GM12878 (cell line): ENCODE results near the gene RASGRP3. TPM values are rescaled to one million over a fixed set of nuclear protein-coding genes. Genes with fewer than 3 reads are reported as not detected.

Experiments
- ATF2 ChIP-seq: IDR thresholded peaks from 2 replicates; pipeline ENCODE4 v1.6.1; 2012; ENCODE audit warnings: low read length, inconsistent platforms
- BCL3 ChIP-seq: IDR thresholded peaks from 2 replicates; pipeline ENCODE4 v1.6.1; 2011; ENCODE audit warnings: borderline replicate concordance, low read depth, mild to moderate bottlenecking, moderate library complexity, low read length; ENCODE audit not compliant: insufficient read depth, poor library complexity, severe bottlenecking
- CBFB ChIP-seq: IDR thresholded peaks from 2 replicates; pipeline ENCODE4 v1.6.1; 2016; ENCODE audit warnings: antibody characterized with exemption, low read depth
- CREM ChIP-seq: IDR thresholded peaks from 2 replicates; pipeline ENCODE4 v1.6.1; 2014; ENCODE audit warnings: antibody characterized with exemption, low read depth
- DPF2 ChIP-seq: fragments of 450-650 bp; IDR thresholded peaks from 2 replicates; pipeline ENCODE4 v1.6.1; 2017; ENCODE audit warnings: mild to moderate bottlenecking
- GABPA ChIP-seq: IDR thresholded peaks from 2 replicates; pipeline ENCODE4 v1.6.1; 2014; ENCODE audit warnings: antibody characterized with exemption, low read depth, mild to moderate bottlenecking, inconsistent platforms
- IKZF1 ChIP-seq: fragments of 450-650 bp; conservative IDR thresholded peaks from 2 replicates; pipeline ENCODE4 v1.6.1; 2017; ENCODE audit warnings: antibody characterized with exemption, mild to moderate bottlenecking
- IKZF2 ChIP-seq, 2 experiments: fragments of 450-650 bp; IDR thresholded peaks; 2 replicates each; pipeline ENCODE4 v1.6.1; 2017; ENCODE audit warnings: mild to moderate bottlenecking in 2 of 2, moderate library complexity in 2 of 2
- JUNB ChIP-seq: IDR thresholded peaks from 2 replicates; pipeline ENCODE4 v1.6.1; 2016; ENCODE audit warnings: antibody characterized with exemption, mild to moderate bottlenecking
- KLF5 ChIP-seq: fragments of 450-650 bp; IDR thresholded peaks from 2 replicates; pipeline ENCODE4 v1.6.1; 2014; ENCODE audit warnings: mild to moderate bottlenecking; ENCODE audit not compliant: partially characterized antibody
- MEF2A ChIP-seq: IDR thresholded peaks from 2 replicates; pipeline ENCODE4 v1.6.1; 2011; ENCODE audit warnings: low read depth, mild to moderate bottlenecking, low read length, moderate library complexity; ENCODE audit not compliant: insufficient read depth
- MEF2B ChIP-seq: fragments of 450-650 bp; IDR thresholded peaks from 2 replicates; pipeline ENCODE4 v1.6.1; 2018; ENCODE audit warnings: mild to moderate bottlenecking, moderate library complexity; ENCODE audit not compliant: partially characterized antibody, poor library complexity, severe bottlenecking
- NBN ChIP-seq: fragments of 450-650 bp; IDR thresholded peaks from 2 replicates; pipeline ENCODE4 v1.6.1; 2016
- POU2F2 ChIP-seq: IDR thresholded peaks from 3 replicates; pipeline ENCODE4 v1.6.1; 2011; ENCODE audit warnings: low read depth, mild to moderate bottlenecking, low read length, borderline replicate concordance
- RELB ChIP-seq: fragments of 450-650 bp; IDR thresholded peaks from 2 replicates; pipeline ENCODE4 v1.6.1; 2017; ENCODE audit warnings: low read depth, mild to moderate bottlenecking, moderate library complexity
- RUNX3 ChIP-seq: IDR thresholded peaks from 2 replicates; pipeline ENCODE4 v1.6.1; 2012; ENCODE audit warnings: low read length, inconsistent platforms
- SMAD5 ChIP-seq: IDR thresholded peaks from 2 replicates; pipeline ENCODE4 v1.6.1; 2016; ENCODE audit warnings: antibody characterized with exemption, low read depth
- STAT3 ChIP-seq: IDR thresholded peaks from 2 replicates; pipeline ENCODE4 v1.6.1; 2011; ENCODE audit warnings: low read depth, low read length, improper control_type of control experiment
- TAF1 ChIP-seq: IDR thresholded peaks from 2 replicates; pipeline ENCODE4 v1.6.1; 2011; ENCODE audit warnings: mild to moderate bottlenecking, low read depth, low read length, borderline replicate concordance
- polyA plus RNA-seq, 11 experiments: library from polyadenylated mRNA; depleted of rRNA in 4 of 11; unstranded in 6 of 11; stranded (reverse) in 5 of 11; fragments of >200 nt; fragmentation: Nextera tagmentation in 4 of 11; fragmentation: Illumina TruSeq in 1 of 11; extraction: Ambion mirVana in 4 of 11; extraction: Trizol in 1 of 11; gene quantifications; 1 replicate in 1 of 11; 2 replicates in 10 of 11; pipeline versions ENCODE4 v1.2.1 to v1.2.3, GENCODE V29; 2011 to 2016; ENCODE audit warnings: inconsistent platforms in 2 of 11, missing spikeins in 2 of 11, low read depth in 1 of 11
- total RNA-seq, 4 experiments: library from RNA; depleted of rRNA in 3 of 4; stranded (reverse); fragments of >200 nt in 3 of 4; fragmentation: Illumina TruSeq in 1 of 4; extraction: Trizol in 1 of 4; gene quantifications; 2 replicates each; pipeline versions ENCODE4 v1.2.1 to v1.2.3, GENCODE V29; 2013 to 2021
- TF ChIP-seq, protein P1 (sequence below): fragments of 150-350 bp; IDR thresholded peaks from 2 replicates; pipeline ENCODE4 v1.6.1; 2014; ENCODE audit warnings: mild to moderate bottlenecking, low read depth, low read length
- TF ChIP-seq, protein P2 (sequence below): fragments of 450-650 bp; IDR thresholded peaks from 2 replicates; pipeline ENCODE4 v1.6.1; 2016; ENCODE audit warnings: mild to moderate bottlenecking

Gene RASGRP3
- total and polyA plus RNA-seq, 10 of the 15 experiments (the other 5 are each of a cell fraction or from before 2014, with no cell fraction given), result 31.6 to 106 (median 64.7) TPM

DNA sequence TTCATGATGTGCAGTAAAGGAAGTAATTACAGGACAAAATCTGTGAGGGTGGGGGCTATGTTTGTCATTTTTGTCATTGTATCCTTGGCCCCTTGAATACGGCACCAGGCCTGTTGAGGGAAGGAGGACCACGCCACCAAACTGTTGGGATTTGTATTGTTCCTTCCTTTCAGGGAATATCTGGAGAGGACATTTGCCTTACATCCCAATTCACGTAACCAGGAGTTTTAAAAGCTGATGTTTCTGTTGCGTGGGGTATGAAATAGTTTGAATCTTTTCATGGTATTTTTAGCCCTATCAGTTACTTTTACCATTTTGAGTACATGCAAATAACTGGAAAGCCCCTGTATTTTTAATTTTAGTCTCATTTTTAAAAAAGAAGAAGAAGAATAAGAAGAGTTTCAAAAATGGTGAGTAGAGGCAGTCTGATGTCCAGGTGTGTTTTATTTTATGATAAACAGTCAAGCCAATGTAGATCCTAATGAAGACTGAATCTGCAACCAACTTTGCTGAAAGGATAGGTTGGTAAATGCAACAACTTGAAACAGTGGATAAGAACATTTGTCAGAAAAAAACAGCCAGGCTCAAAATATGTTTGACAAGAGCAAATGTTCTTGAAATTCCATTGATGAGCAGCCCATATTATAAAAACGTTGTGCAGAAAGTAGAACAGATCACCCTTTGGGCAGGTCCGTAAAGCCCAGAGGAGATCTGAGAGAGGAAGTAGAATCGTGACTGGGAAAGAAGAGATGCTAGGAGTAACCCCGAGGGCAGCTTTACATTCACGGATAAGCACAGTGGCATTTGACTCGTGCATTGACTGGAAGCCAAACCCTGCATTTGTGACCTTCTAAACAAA, 54.5 kb downstream of the RASGRP3 start (continued):
- TF ChIP-seq GABPA (no peak), SMAD5 (no peak), NBN (no peak), IKZF1 (peak; percentile 41; the same call in 1 of the 2 replicates), STAT3 (no peak), TAF1 (peak; percentile 27; the same call in 1 of the 2 replicates), KLF5 (no peak), BCL3 (peak; percentile 19), RELB (peak; percentile 63), POU2F2 (peak; percentile 72; the same call in 2 of the 3 replicates), IKZF2 (IDR thresholded peaks at IDR 0.05) (peak; percentile 36 to 39; a peak in 1 of 4 replicates), ATF2 (peak; percentile 62), JUNB (peak; percentile 72), MEF2B (peak; percentile 69), CBFB (0 out of 2 replicates have a peak, but pooled peaks have one; percentile 18), MEF2A (peak; percentile 97), CREM (0 out of 2 replicates have a peak, but pooled peaks have one; percentile 38), DPF2 (peak; percentile 49), RUNX3 (peak; percentile 13)
- TF ChIP-seq, protein P1, sequence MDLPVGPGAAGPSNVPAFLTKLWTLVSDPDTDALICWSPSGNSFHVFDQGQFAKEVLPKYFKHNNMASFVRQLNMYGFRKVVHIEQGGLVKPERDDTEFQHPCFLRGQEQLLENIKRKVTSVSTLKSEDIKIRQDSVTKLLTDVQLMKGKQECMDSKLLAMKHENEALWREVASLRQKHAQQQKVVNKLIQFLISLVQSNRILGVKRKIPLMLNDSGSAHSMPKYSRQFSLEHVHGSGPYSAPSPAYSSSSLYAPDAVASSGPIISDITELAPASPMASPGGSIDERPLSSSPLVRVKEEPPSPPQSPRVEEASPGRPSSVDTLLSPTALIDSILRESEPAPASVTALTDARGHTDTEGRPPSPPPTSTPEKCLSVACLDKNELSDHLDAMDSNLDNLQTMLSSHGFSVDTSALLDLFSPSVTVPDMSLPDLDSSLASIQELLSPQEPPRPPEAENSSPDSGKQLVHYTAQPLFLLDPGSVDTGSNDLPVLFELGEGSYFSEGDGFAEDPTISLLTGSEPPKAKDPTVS, result no peak
- TF ChIP-seq, protein P2, sequence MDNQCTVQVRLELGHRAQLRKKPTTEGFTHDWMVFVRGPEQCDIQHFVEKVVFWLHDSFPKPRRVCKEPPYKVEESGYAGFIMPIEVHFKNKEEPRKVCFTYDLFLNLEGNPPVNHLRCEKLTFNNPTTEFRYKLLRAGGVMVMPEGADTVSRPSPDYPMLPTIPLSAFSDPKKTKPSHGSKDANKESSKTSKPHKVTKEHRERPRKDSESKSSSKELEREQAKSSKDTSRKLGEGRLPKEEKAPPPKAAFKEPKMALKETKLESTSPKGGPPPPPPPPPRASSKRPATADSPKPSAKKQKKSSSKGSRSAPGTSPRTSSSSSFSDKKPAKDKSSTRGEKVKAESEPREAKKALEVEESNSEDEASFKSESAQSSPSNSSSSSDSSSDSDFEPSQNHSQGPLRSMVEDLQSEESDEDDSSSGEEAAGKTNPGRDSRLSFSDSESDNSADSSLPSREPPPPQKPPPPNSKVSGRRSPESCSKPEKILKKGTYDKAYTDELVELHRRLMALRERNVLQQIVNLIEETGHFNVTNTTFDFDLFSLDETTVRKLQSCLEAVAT, result no peak
